Heart left ventricle (tissue), 16 donors: ENCODE measurements around the gene PCDHGA1. TPM values are rescaled to one million over a fixed set of nuclear protein-coding genes. Genes with fewer than 3 reads are reported as not detected.

Experiments
- ATAC-seq, 4 donors: fragments of 200-7000 bp; cut with Tn5 transposase; one replicate each; pipeline ENCODE4 v1.9.1; 2020 to 2022; ENCODE audit warnings: moderate library complexity in 4 of 4, mild to moderate bottlenecking in 3 of 4, moderate number of reproducible peaks in 1 of 4
- DNase-seq, 5 donors: peaks; one replicate each; pipeline ENCODE4 v3.0.0-alpha.2; 2020
- H3K27ac ChIP-seq, 12 donors: fragments of 200-600 bp; sonication (generic) in 4 of 12; one replicate each; pipeline versions ENCODE4 v1.5.0 to v1.8.0; 2016 to 2022; ENCODE audit warnings: mild to moderate bottlenecking in 2 of 12
- H3K27me3 ChIP-seq, 9 donors: fragments of 200-600 bp; sonication (generic) in 2 of 9; one replicate each; pipeline versions ENCODE4 v1.5.1 to v1.8.0; 2016 to 2022; ENCODE audit warnings: mild to moderate bottlenecking in 3 of 9
- H3K36me3 ChIP-seq, 9 donors: fragments of 200-600 bp; sonication (generic) in 2 of 9; one replicate each; pipeline versions ENCODE4 v1.5.0 to v1.8.0; 2018 to 2022; ENCODE audit warnings: mild to moderate bottlenecking in 2 of 9
- H3K4me1 ChIP-seq, 12 donors: fragments of 200-600 bp; sonication (generic) in 4 of 12; one replicate each; pipeline versions ENCODE4 v1.5.0 to v1.8.0; 2016 to 2022; ENCODE audit warnings: mild to moderate bottlenecking in 3 of 12
- H3K4me3 ChIP-seq, 12 donors: fragments of 200-600 bp; sonication (generic) in 4 of 12; one replicate each; pipeline versions ENCODE4 v1.5.0 to v1.8.0; 2017 to 2022; ENCODE audit warnings: mild to moderate bottlenecking in 9 of 12, moderate library complexity in 4 of 12
- H3K9me3 ChIP-seq, 12 donors: fragments of 200-600 bp; sonication (generic) in 4 of 12; one replicate each; pipeline versions ENCODE4 v1.5.0 to v1.8.0; 2016 to 2022; ENCODE audit warnings: mild to moderate bottlenecking in 1 of 12
- CTCF ChIP-seq, 12 donors: fragments of 200-600 bp; sonication (generic) in 4 of 12; IDR thresholded peaks; one replicate each; pipeline versions ENCODE4 v1.5.0 to v1.8.0; 2018 to 2022; ENCODE audit warnings: antibody characterized with exemption in 12 of 12, mild to moderate bottlenecking in 5 of 12
- POLR2A ChIP-seq, 2 donors: fragments of 450-650 bp; IDR thresholded peaks; one replicate each; pipeline ENCODE4 v1.6.1; 2017; ENCODE audit warnings: antibody characterized with exemption in 2 of 2, mild to moderate bottlenecking in 2 of 2, moderate library complexity in 2 of 2
- WGBS, 4 donors: extraction: QIAGEN DNeasy Blood & Tissue Kit in 2 of 4; methylation state at CpG; one replicate each; pipeline versions ENCODE4 v1.1.5 to v1.1.7; 2013 to 2018; 5-methylcytosine and 5-hydroxymethylcytosine counted together
- intact Hi-C, 10 donors: fragments of 100-400 bp; cut with DNase I; formaldehyde crosslinking; loops; one replicate each; pipeline versions ENCODE4 v1.11.1 to v1.14.2; 2022
- polyA plus RNA-seq, 2 donors: library from polyadenylated mRNA; stranded (reverse); fragments of 200-250 nt; gene quantifications; one replicate each; pipeline ENCODE4 v1.2.3, GENCODE V29; 2013
- total RNA-seq, 9 donors: library from RNA; depleted of rRNA in 2 of 9; stranded (reverse); fragments of >200 nt in 2 of 9; fragmentation: NEBNext Ultra II Directional in 3 of 9; extraction: Animal tissue kit (Norgen Biotek cat#: 25700) in 3 of 9; gene quantifications; one replicate each; pipeline versions ENCODE4 v1.1.0 to v1.2.4, GENCODE V29; 2016 to 2023
- donor health status: ischemic (EF 13 %, LVEDD 7.1; RV severe dilation, severe dysfunction).
- donor health status: healthy with polysubstance abuse.
- donor health status: DM: no; HTN: yes; CAD: no.
- donor health status: DM: no; HTN: no; CAD: no.
- donor health status: ischemic (EF 25% LVEDD 6.9; RV normal size, moderate dysfunction).
- donor health status: ischemic (EF 25% LVEDD 5.7; RV mildly dilated, moderate dysfunction).
- donor health status: healthy.
- donor health status: DM: yes; HTN: yes; CAD: no.
- donor health status: ischemic (EF 35%, LVEDD 5.7; RV mildly dilated, moderate dysfunction).
- donor health status: nonischemic (EF 11% LVEDD 7.7; RV severe dilation, severe dysfunction).
- donor health status: DM: yes; HTN: yes; CAD: no.
- donor health status: PGD.
- donor health status: ischemic (EF 29% LVEDD 5.4; RV normal size, mild dysfunction).
- donor health status: nonischemic (EF 23%, LVEDD 6.1; RV moderate dilation, normal function).

PCDHGA1 gene
- total and polyA plus RNA-seq, 11 donors: 1.3 to 4.9 (median 3.1) TPM

GRCh38 chr5:141422742-141423291 lies 92.5 kb downstream of the PCDHGA1 start:
- no peak overlapping the region for H3K4me3 ChIP-seq
- intact Hi-C loops: loop anchor here in 5 of 10 donors (5.0 to 10.0 kb wide), 4 partner anchors 89 to 132 kb away; no protein-coding TSS in a partner anchor
- H3K36me3 ChIP-seq: peaks cover 0 to 50% (median 0%) of the 10 kb centered on the region in 9 donors
- H3K27me3 ChIP-seq: peaks cover 0 to 66% (median 0%) of the 10 kb centered on the region in 9 donors
- H3K9me3 ChIP-seq: peaks cover 0 to 100% (median 81%) of the 10 kb centered on the region in 12 donors
- H3K27ac ChIP-seq: no peak overlapping the region
- H3K4me1 ChIP-seq: peaks cover 0 to 8% (median 1%) of the 10 kb centered on the region in 12 donors
- 31 to 48% (median 34%) methylated on average over 19 to 42 of the region's 42 CpGs for WGBS, 4 donors
- ATAC-seq (no peak), DNase-seq (no peak)
- TF ChIP-seq POLR2A (IDR thresholded peaks at IDR 0.05): no peak
- TF ChIP-seq CTCF (IDR thresholded peaks at IDR 0.05): no peak

GRCh38 chr5:141427783-141428426 lies 97.6 kb downstream of the PCDHGA1 start:
- WGBS, 4 donors: 55 to 66% (median 59%) methylated on average over 39 to 53 of the region's 53 CpGs

GRCh38 chr5:141430332-141431113 lies 100.2 kb downstream of the PCDHGA1 start, which contains the start of gene PCDHGA12:
Gene PCDHGA12 (plus strand): TSS chr5:141430507. CDS start chr5:141430760, 253 bp downstream.
- peaks cover 0 to 99% (median 45%) of the 10 kb centered on the region in 12 donors for H3K9me3 ChIP-seq
- intact Hi-C loops: loop anchor here in 5 of 10 donors (1.0 to 5.0 kb wide), 4 partner anchors 94 to 132 kb away; no protein-coding TSS in a partner anchor
- H3K27ac ChIP-seq: peak within 1 kb of the TSS in 8 of 12 donors; percentile 10 to 67 (median 40)
- peak in 4 of 5 donors; percentile 56 to 77 (median 65) for DNase-seq
- 21 to 35% (median 28%) methylated on average over 33 of the region's 33 CpGs for WGBS, 4 donors
- H3K36me3 ChIP-seq: peaks cover 0 to 33% (median 0%) of the 10 kb centered on the region in 9 donors
- peak; percentile 34 to 73 (median 55) for TF ChIP-seq CTCF (IDR thresholded peaks at IDR 0.05)
- TF ChIP-seq POLR2A (IDR thresholded peaks at IDR 0.05): no peak
- peak within 1 kb of the TSS in 11 of 12 donors; percentile 19 to 58 (median 42) for H3K4me3 ChIP-seq
- ATAC-seq: peak; percentile 67 to 94 (median 86)
- H3K4me1 ChIP-seq: peaks cover 0 to 16% (median 0%) of the 10 kb centered on the region in 12 donors
- peaks cover 0 to 52% (median 0%) of the 10 kb centered on the region in 9 donors for H3K27me3 ChIP-seq

More at GRCh38 chr5:141427783-141428426, 97.6 kb downstream of the PCDHGA1 start:
- peaks cover 0 to 100% (median 57%) of the 10 kb centered on the region in 12 donors for H3K9me3 ChIP-seq
- peaks cover 0 to 63% (median 0%) of the 10 kb centered on the region in 9 donors for H3K27me3 ChIP-seq
- H3K4me3 ChIP-seq: no peak overlapping the region
- intact Hi-C loops: loop anchor here in 3 of 10 donors (5.0 to 10.0 kb wide), 3 partner anchors 84 to 127 kb away; no protein-coding TSS in a partner anchor
- TF ChIP-seq POLR2A (IDR thresholded peaks at IDR 0.05) (no peak), CTCF (IDR thresholded peaks at IDR 0.05) (no peak)
- ATAC-seq (peak in 1 of 4 donors; percentile 19), DNase-seq (peak in 1 of 5 donors; percentile 53)
- H3K4me1 ChIP-seq: peaks cover 0 to 16% (median 0%) of the 10 kb centered on the region in 12 donors
- H3K36me3 ChIP-seq: peaks cover 0 to 33% (median 0%) of the 10 kb centered on the region in 9 donors
- H3K27ac ChIP-seq: no peak overlapping the region
